HG03457 (cell line): ENCODE measurements around the gene ZNF879.

Experiments
- ATAC-seq: cut with Tn5 transposase; IDR thresholded peaks from one replicate; pipeline ENCODE4 v1.9.1; 2021; ENCODE audit warnings: moderate number of reproducible peaks; ENCODE audit not compliant: unreplicated experiment

ZNF879 gene

GRCh38 chr5:179023528-179024189 lies at the start of gene ZNF879:
ZNF879 (plus strand) TSS chr5:179023804; CDS start chr5:179025005, 1,201 bp downstream.
- peak; percentile 77 for ATAC-seq

- ATAC-seq, result no peak
Observed at GRCh38 chr5:178981381-178981780, 42.2 kb upstream of the ZNF879 start.

- no peak for ATAC-seq
Observed at GRCh38 chr5:178982941-178983340, 40.7 kb upstream of the ZNF879 start.

GRCh38 chr5:178983728-178984127 lies 39.9 kb upstream of the ZNF879 start:
- ATAC-seq, result no peak

- no peak for ATAC-seq
Observed at GRCh38 chr5:178984145-178985072, 39.2 kb upstream of the ZNF879 start.

GRCh38 chr5:178986326-178986960 lies 37.2 kb upstream of the ZNF879 start:
- no peak for ATAC-seq

- no peak for ATAC-seq
Observed at GRCh38 chr5:178988436-178989220, 35.0 kb upstream of the ZNF879 start.

- ATAC-seq, result no peak
Observed at GRCh38 chr5:178989311-178989710, 34.3 kb upstream of the ZNF879 start.

- ATAC-seq, result no peak
Observed at GRCh38 chr5:178990491-178990890, 33.1 kb upstream of the ZNF879 start.

- ATAC-seq, result no peak
Observed at GRCh38 chr5:178991190-178992145, 32.1 kb upstream of the ZNF879 start.

GRCh38 chr5:178992291-178992895 lies 31.2 kb upstream of the ZNF879 start:
- no peak for ATAC-seq

GRCh38 chr5:178993236-178993765 lies 30.3 kb upstream of the ZNF879 start:
- ATAC-seq, result no peak

- ATAC-seq, result no peak
Observed at GRCh38 chr5:178993955-178994579, 29.5 kb upstream of the ZNF879 start.

GRCh38 chr5:178994580-178995340 lies 28.8 kb upstream of the ZNF879 start, which contains the start of gene GRM6:
GRM6 (minus strand) TSS chr5:178995320; CDS start chr5:178994944, 376 bp downstream.
- no peak for ATAC-seq

- ATAC-seq, result no peak
Observed at GRCh38 chr5:178995341-178995690, 28.3 kb upstream of the ZNF879 start.

- no peak for ATAC-seq
Observed at GRCh38 chr5:178996156-178996555, 27.4 kb upstream of the ZNF879 start.

GRCh38 chr5:178997191-178997590 lies 26.4 kb upstream of the ZNF879 start:
- no peak for ATAC-seq

- ATAC-seq, result no peak
Observed at GRCh38 chr5:178998441-178998840, 25.2 kb upstream of the ZNF879 start.
